ENCODE data around the gene SMIM29.

Gene SMIM29

GRCh38 chr6:34248727-34249468 lies at the start of gene SMIM29:
Gene SMIM29 (minus strand): TSS chr6:34249006. CDS start chr6:34247791, 1,215 bp downstream.
- DNase-seq (ENCODE audit: low read depth in 2 of 2), result peak; percentile 95 to 96
- H3K4me3 ChIP-seq (replicated peaks in 1 of 2; ENCODE audit: low read depth in 2 of 2, low read length in 2 of 2), result peak within 1 kb of the TSS; percentile 84 to 96
- peak; percentile 51 for TF ChIP-seq CTCF (IDR thresholded peaks at IDR 0.05; ENCODE audit: low read depth, low read length)

GRCh38 chr6:34295721-34296120 lies 46.9 kb upstream of the SMIM29 start:
- H3K4me3 ChIP-seq (replicated peaks in 1 of 2; ENCODE audit: low read depth in 2 of 2, low read length in 2 of 2), result no peak overlapping the region
- peak in 1 of 2 donors; percentile 28 for DNase-seq (ENCODE audit: low read depth in 2 of 2)
- TF ChIP-seq CTCF (IDR thresholded peaks at IDR 0.05; ENCODE audit: low read depth, low read length), result no peak

- TF ChIP-seq CTCF (IDR thresholded peaks at IDR 0.05; ENCODE audit: low read depth, low read length), result no peak
Measured at GRCh38 chr6:34292954-34293353, 44.1 kb upstream of the SMIM29 start.

GRCh38 chr6:34289137-34289536 lies 40.3 kb upstream of the SMIM29 start:
- DNase-seq (ENCODE audit: low read depth in 2 of 2), result no peak
- TF ChIP-seq CTCF (IDR thresholded peaks at IDR 0.05; ENCODE audit: low read depth, low read length), result no peak
- H3K4me3 ChIP-seq (replicated peaks in 1 of 2; ENCODE audit: low read depth in 2 of 2, low read length in 2 of 2), result no peak overlapping the region

More at GRCh38 chr6:34292954-34293353, 44.1 kb upstream of the SMIM29 start:
- no peak for DNase-seq (ENCODE audit: low read depth in 2 of 2)
- H3K4me3 ChIP-seq (replicated peaks in 1 of 2; ENCODE audit: low read depth in 2 of 2, low read length in 2 of 2), result no peak overlapping the region

- no peak for DNase-seq (ENCODE audit: low read depth in 2 of 2)
- no peak overlapping the region for H3K4me3 ChIP-seq (replicated peaks in 1 of 2; ENCODE audit: low read depth in 2 of 2, low read length in 2 of 2)
- TF ChIP-seq CTCF (IDR thresholded peaks at IDR 0.05; ENCODE audit: low read depth, low read length), result no peak
Measured at GRCh38 chr6:34288581-34288980, 39.8 kb upstream of the SMIM29 start.

GRCh38 chr6:34285448-34286164 lies 36.8 kb upstream of the SMIM29 start:
- DNase-seq (ENCODE audit: low read depth in 2 of 2), result no peak
- TF ChIP-seq CTCF (IDR thresholded peaks at IDR 0.05; ENCODE audit: low read depth, low read length), result no peak
- no peak overlapping the region for H3K4me3 ChIP-seq (replicated peaks in 1 of 2; ENCODE audit: low read depth in 2 of 2, low read length in 2 of 2)

Measured in cardiac fibroblast (primary cell).